C4-2B (cell line): ENCODE measurements around the gene ILRUN.
"Not testable (repeated sequence)": the region's sequence is repeated elsewhere in the genome, so short reads cannot be mapped to it uniquely, and the experiment has no call there.

Experiments
- H3K27ac ChIP-seq: fragments of 450-650 bp; 2 replicates; pipeline ENCODE4 v1.5.1; 2017
- ZFX ChIP-seq: fragments of 450-650 bp; IDR thresholded peaks from 2 replicates; pipeline ENCODE4 v1.6.1; 2017
- TF ChIP-seq, protein P1 (sequence below): fragments of 450-650 bp; conservative IDR thresholded peaks from 2 replicates; pipeline ENCODE4 v1.5.1; 2017; ENCODE audit warnings: mild to moderate bottlenecking

Gene ILRUN

DNA sequence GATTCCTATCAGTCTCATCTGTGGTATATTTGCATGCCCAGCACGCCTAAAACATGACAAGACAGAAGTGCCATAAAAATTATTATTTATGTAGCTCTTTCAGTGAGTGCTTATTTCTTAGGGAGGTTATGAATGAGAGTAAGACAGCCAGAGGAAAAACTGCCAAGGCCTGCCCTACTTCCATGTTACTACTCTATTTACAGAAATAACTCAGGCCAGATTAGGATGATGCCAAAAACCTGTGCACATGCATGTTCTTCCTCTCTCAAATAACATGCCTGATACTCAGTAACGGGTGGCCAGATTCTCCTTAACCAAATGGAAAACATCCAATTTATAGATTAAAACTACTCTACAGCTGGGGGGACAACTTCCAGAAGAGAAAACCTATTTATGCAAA, 45.7 kb downstream of the ILRUN start:
- H3K27ac ChIP-seq: no peak overlapping the region; the same call in 1 of the 2 replicates
- TF ChIP-seq, protein P1, sequence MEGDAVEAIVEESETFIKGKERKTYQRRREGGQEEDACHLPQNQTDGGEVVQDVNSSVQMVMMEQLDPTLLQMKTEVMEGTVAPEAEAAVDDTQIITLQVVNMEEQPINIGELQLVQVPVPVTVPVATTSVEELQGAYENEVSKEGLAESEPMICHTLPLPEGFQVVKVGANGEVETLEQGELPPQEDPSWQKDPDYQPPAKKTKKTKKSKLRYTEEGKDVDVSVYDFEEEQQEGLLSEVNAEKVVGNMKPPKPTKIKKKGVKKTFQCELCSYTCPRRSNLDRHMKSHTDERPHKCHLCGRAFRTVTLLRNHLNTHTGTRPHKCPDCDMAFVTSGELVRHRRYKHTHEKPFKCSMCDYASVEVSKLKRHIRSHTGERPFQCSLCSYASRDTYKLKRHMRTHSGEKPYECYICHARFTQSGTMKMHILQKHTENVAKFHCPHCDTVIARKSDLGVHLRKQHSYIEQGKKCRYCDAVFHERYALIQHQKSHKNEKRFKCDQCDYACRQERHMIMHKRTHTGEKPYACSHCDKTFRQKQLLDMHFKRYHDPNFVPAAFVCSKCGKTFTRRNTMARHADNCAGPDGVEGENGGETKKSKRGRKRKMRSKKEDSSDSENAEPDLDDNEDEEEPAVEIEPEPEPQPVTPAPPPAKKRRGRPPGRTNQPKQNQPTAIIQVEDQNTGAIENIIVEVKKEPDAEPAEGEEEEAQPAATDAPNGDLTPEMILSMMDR: no peak
- no peak for TF ChIP-seq ZFX

- not testable (repeated sequence) for H3K27ac ChIP-seq
Observed at GRCh38 chr6:34650232-34650631, 46.3 kb downstream of the ILRUN start.

GRCh38 chr6:34648806-34649205, 47.8 kb downstream of the ILRUN start:
- TF ChIP-seq, protein P1: no peak
- no peak for TF ChIP-seq ZFX
- H3K27ac ChIP-seq: no peak overlapping the region
